ENCODE measurements around the gene SRSF3.
"Not testable (repeated sequence)": the region's sequence is repeated elsewhere in the genome, so short reads cannot be mapped to it uniquely, and the experiment has no call there.

Gene SRSF3

DNA sequence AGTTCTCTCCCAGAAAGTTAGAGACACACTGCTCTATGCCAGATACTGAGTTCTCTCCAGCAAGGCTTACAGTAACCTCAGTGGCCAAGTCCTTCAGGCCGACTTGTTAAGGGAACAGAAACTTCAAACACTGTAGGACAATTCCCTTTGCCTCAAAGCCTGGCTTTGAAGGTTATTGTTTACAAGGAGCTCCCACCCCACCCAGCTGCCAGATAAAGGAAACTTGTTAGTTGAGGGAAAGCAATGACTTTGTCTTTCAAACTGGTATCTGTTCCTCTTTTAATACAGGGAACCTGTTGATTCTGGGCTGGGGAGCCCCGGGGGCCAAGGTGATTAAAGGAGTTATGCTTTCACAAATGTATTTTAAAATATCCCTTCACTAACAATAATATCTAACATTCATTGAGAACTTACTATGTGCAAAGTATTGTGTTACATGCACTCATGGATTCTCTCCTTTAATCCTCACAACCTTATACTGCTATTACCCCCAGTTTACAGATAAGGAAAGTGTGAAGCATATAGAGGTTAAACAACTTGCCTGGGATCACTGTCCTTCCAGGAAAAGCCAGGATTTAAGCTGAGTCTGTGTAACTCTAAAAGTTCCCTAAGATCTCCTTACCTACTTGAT, 56.8 kb downstream of the SRSF3 start:
- DNase-seq: no peak

DNA sequence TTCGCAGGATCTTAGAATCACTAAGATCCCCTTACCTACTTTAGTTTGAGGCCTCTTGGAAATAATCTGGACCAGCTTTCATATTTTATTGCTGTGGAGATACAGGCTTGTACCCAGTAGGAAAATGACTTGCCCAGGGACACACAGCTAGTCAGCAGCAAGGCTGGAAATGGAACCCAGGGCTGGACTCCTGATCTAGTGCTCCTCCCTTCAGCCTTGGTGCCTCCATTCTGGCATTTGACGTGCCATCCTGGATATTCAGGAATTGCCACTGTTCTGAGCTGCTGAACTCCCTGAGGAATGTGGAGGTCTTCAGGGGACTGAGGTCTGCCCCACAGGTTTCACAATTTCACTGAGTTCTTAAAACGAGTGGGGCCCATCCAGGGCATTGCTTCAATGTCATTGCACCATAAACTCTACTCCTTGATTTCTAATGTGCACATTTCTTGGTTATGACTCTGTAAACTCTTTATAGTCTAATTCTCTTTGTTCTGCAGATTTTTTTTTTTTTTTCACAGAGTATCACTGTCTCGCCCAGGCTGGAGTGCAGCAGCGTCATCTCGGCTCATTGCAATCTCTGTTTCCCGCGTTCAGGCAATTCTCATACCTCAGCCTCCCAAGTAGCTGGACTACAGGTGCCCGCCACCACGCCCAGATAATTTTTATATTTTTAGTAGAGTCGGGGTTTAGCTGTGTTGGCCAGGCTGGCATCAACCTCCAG, 57.7 kb downstream of the SRSF3 start:
- DNase-seq: no peak

DNA sequence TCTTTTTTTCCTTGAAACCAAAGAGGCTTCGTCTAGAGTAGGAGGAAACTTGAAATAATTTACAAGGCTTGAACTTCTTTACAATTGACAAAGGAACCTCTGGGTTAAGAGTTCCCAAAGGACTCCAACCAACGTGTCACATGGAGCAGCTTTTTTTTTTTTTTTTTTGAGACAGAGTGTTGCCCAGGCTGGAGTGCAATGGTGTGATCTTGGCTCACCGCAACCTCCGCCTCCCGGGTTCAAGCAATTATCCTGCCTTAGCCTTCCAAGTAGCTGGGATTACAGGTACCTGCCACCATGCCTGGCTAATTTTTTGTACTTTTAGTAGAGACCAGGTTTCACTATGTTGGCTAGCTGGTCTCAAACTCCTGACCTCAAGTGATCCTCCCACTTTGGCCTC, 60.3 kb downstream of the SRSF3 start:
- not testable (repeated sequence) for DNase-seq

Data from right hindlimb (tissue), 1 donor.